Activated CD4-positive, CD25-positive, alpha-beta regulatory T cell treated with anti-CD3 and anti-CD28 coated beads, Interleukin-2, amount 50 U/mL, for 72 hours (primary cell): ENCODE measurements around the gene PYGB.
"Not testable (repeated sequence)": the region's sequence is repeated elsewhere in the genome, so short reads cannot be mapped to it uniquely, and the experiment has no call there.

Source experiments
- DNase-seq: peaks from one replicate; pipeline ENCODE4 v3.0.0; 2021

Gene PYGB

GRCh38 chr20:25249198-25249931 is 1.5 kb downstream of the PYGB start:
- no peak for DNase-seq

- DNase-seq, result no peak
These were observed 2.6 kb downstream of the PYGB start for GRCh38 chr20:25250508-25250907.

- DNase-seq, result no peak
These were observed 3.1 kb downstream of the PYGB start for GRCh38 chr20:25251019-25251418.

- no peak for DNase-seq
These were observed 3.7 kb downstream of the PYGB start for GRCh38 chr20:25251558-25251957.

- no peak for DNase-seq
These were observed 4.4 kb downstream of the PYGB start for GRCh38 chr20:25252230-25252651.

GRCh38 chr20:25252686-25253421 is 5.0 kb downstream of the PYGB start:
- DNase-seq, result no peak

GRCh38 chr20:25253606-25254275 is 5.9 kb downstream of the PYGB start:
- DNase-seq, result no peak

- DNase-seq, result no peak
These were observed 6.7 kb downstream of the PYGB start for GRCh38 chr20:25254571-25254970.

- DNase-seq, result no peak
These were observed 7.2 kb downstream of the PYGB start for GRCh38 chr20:25254986-25255680.

- no peak for DNase-seq
These were observed 8.5 kb downstream of the PYGB start for GRCh38 chr20:25256226-25256859.

GRCh38 chr20:25257130-25257529 is 9.2 kb downstream of the PYGB start:
- no peak for DNase-seq

GRCh38 chr20:25257756-25258475 is 10.0 kb downstream of the PYGB start:
- DNase-seq, result no peak

GRCh38 chr20:25258476-25258805 is 10.6 kb downstream of the PYGB start:
- no peak for DNase-seq

- DNase-seq, result no peak
These were observed 10.9 kb downstream of the PYGB start for GRCh38 chr20:25258828-25259227.

GRCh38 chr20:25259358-25259757 is 11.5 kb downstream of the PYGB start:
- DNase-seq, result no peak

- no peak for DNase-seq
These were observed 11.9 kb downstream of the PYGB start for GRCh38 chr20:25259788-25260254.

- not testable (repeated sequence) for DNase-seq
These were observed 13.0 kb downstream of the PYGB start for GRCh38 chr20:25260770-25261437.

- no peak for DNase-seq
These were observed 21.4 kb downstream of the PYGB start for GRCh38 chr20:25269057-25269832.

GRCh38 chr20:25269833-25270170 is 21.9 kb downstream of the PYGB start:
- no peak for DNase-seq

GRCh38 chr20:25270829-25271251 is 23.0 kb downstream of the PYGB start:
- no peak for DNase-seq
